ENCODE measurements around the gene DYNC1I2.

Gene DYNC1I2

GRCh38 chr2:171687287-171688128, at the start of gene DYNC1I2:
TSS of gene DYNC1I2 (plus strand) at chr2:171687469. CDS start at chr2:171690156, 2,687 bp downstream.
- peak; percentile 39 to 61 for DNase-seq (ENCODE audit: low read depth in 1 of 2, low spot score in 1 of 2)

DNA sequence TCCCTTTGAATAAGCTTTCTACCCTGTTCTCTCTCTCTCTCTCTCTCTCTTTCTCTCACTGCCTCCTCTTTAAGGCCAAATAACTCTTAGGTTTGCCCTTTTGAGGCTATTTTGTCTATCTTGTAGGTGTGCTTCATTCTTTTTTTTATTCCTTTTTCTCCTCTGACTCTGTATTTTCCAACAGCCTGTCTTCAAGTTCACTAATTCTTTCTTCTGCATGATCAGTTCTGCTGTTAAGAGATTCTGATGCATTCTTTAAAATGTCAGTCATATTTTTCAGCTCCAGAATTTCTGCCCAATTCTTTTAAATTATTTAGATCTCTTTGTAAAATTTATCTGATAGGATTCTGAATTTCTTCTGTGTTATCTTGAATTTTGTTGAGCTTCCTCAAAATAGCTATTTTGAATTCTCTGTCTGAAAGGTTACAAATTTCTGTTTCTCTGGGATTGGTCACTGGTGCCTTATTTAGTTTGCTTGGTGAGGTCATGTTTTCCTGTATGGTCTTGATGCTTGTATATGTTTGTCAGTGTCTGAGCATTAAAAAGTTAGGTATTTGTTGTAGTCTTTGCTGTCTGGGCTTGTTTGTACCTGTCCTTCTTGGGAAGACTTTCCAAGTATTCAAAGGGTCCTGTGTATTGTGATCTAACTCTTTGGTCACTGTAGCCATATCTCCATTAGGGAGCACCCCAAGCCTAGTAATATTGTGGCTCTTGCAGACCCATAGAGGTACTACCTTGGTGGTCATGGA, 35.4 kb upstream of the DYNC1I2 start:
- no peak for DNase-seq (ENCODE audit: low read depth in 1 of 2, low spot score in 1 of 2)

GRCh38 chr2:171652416-171652785, 34.9 kb upstream of the DYNC1I2 start:
- DNase-seq (ENCODE audit: low read depth in 1 of 2, low spot score in 1 of 2): no peak

DNA sequence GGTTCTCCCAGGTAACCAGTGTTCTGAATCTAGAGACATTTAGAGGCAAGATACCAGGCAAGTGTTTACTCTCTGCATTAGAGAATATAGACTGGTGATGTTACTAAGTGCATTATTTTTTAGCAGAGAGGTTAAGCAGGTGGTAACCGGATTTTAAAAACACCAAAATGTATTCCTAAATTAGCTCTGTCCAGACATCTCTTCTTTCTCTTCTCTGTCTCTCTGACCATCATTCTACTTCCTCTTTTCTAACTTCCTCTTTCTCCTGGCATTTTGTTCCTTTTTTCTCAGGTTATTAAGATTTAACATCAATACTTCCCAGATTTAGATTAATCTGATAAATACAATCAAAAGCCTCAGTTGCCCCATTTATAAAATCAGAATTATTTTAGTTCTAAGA, 31.7 kb upstream of the DYNC1I2 start:
- DNase-seq (ENCODE audit: low read depth in 1 of 2, low spot score in 1 of 2): no peak

GRCh38 chr2:171667041-171667440, 20.2 kb upstream of the DYNC1I2 start:
- no peak for DNase-seq (ENCODE audit: low read depth in 1 of 2, low spot score in 1 of 2)

DNA sequence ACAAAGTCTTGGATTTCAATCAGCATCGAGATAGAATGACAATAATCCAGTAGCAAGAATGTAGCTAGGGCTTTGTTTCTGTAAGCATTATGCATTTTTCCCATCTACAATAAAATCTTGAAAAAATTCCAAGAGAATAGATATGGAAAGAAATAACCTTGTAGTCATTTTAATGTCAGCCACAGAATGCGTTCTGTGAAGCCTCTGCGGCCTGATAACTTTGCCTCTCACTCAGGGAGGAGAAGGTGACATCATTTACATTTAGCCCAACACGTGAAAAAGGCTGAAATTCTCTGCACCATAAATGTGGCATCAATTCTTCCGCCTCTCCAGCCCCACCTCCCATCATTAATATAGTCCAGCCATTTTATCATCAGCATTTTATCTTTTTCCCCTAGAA, 19.1 kb upstream of the DYNC1I2 start:
- DNase-seq (ENCODE audit: low read depth in 1 of 2, low spot score in 1 of 2): no peak

DNA sequence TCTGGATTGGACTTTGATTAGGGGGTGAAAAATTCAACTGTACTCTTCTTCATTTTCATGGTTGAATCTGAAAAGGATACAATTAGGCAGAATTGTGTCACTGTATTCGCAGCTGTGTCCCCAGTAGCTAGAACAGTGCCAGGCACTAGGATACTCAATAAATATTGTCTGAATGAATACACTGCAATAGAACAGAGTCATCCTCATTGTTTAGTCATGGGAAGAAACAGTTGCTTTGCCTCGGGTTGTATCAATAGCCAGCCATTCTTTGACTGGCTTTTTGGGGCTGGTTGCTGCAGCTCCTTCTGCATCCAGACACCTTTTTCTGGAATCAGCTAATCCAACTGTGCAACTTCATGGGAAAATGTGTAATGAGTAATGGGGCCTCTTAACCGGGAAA, 18.1 kb upstream of the DYNC1I2 start:
- DNase-seq (ENCODE audit: low read depth in 1 of 2, low spot score in 1 of 2): no peak

- no peak for DNase-seq (ENCODE audit: low read depth in 1 of 2, low spot score in 1 of 2)
These were observed 16.6 kb upstream of the DYNC1I2 start for GRCh38 chr2:171670655-171671054.

GRCh38 chr2:171671867-171672266, 15.4 kb upstream of the DYNC1I2 start:
- DNase-seq (ENCODE audit: low read depth in 1 of 2, low spot score in 1 of 2): no peak

GRCh38 chr2:171673905-171674304, 13.4 kb upstream of the DYNC1I2 start:
- no peak for DNase-seq (ENCODE audit: low read depth in 1 of 2, low spot score in 1 of 2)

DNA sequence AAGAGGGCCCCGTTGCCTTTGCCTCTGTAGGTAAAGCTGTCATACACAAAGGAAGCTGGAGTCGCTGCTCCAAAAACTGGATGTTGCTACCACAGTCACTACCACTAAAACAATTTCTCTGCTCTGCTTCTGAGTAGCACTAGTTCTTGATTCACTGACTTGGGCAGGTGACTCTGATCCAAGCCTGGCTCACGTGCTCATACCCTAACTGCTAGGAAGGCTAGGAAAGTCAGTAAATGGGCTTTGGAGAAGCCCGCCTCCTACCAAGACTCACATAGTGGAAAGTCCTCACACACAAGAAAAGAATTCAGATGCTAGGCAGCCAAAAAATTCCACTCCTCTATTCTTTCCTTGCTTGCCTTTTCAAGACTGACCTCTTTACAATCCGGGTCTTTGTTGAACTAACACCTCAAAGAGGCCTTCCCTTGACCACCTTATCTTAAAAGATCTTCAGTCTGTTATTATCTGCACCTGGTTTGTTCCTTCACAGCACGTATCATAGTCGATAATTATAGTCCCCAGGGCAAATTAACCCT, 11.4 kb upstream of the DYNC1I2 start:
- no peak for DNase-seq (ENCODE audit: low read depth in 1 of 2, low spot score in 1 of 2)

- DNase-seq (ENCODE audit: low read depth in 1 of 2, low spot score in 1 of 2): no peak
These were observed 8.7 kb upstream of the DYNC1I2 start for GRCh38 chr2:171678619-171679018.

GRCh38 chr2:171688129-171688465, 828 bp downstream of the DYNC1I2 start:
- no peak for DNase-seq (ENCODE audit: low read depth in 1 of 2, low spot score in 1 of 2)

DNA sequence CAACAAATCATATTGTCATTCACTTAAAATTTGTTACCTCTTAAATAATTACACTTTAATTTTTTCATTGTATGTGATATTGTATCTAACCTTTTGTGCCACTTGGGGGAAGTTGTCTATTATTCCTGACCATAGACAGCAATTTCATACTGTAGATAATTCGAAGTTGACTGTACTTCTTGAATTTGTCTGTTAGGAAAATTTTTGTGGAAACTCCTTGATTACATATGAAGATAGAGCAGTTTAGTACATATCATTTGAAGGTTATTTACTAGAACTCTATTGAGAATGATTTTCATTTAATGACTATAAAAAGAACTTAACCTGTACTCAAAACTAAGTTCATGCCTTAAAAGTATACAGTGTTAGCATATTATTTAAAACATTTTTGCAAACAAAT, 5.1 kb downstream of the DYNC1I2 start:
- no peak for DNase-seq (ENCODE audit: low read depth in 1 of 2, low spot score in 1 of 2)

DNA sequence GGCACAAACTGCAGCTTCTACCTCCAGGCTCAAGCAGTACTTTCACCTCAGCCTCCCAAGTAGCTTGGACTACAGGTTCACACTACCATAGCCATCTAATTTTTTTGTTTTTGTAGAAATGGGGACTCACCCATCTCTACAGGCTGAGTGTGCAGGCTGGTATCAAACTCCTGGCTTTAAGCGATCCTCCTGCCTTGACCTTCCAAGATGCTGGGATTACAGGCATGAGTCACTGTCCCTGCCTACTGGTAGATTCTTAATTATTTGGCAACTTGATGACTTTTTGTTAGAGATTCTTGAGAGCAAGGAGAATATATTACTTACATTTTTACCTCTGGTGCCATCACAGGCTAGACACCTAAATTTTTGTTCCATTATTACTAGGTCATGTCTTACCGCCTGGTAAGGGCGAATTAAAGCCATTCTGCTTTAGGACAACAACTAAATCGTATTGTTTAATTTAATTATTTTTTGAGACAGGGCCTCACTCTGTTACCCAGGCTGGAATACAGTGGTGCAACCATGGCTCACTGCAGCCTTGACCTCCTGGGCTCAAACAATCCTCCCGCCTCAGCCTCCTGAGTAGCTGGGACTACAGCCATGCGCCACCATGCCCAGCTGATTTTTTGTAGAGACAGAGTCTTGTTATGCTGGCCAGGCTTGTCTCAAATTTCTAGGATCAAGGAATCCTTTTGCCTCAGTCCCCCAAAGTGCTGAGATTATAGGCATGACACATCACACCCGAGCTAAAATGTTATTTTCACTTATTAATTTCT, 15.7 kb downstream of the DYNC1I2 start:
- DNase-seq (ENCODE audit: low read depth in 1 of 2, low spot score in 1 of 2): no peak

- DNase-seq (ENCODE audit: low read depth in 1 of 2, low spot score in 1 of 2): no peak
These were observed 16.5 kb downstream of the DYNC1I2 start for GRCh38 chr2:171703574-171704347.

GRCh38 chr2:171706152-171706803, 19.0 kb downstream of the DYNC1I2 start:
- no peak for DNase-seq (ENCODE audit: low read depth in 1 of 2, low spot score in 1 of 2)

GRCh38 chr2:171707752-171708151, 20.5 kb downstream of the DYNC1I2 start:
- DNase-seq (ENCODE audit: low read depth in 1 of 2, low spot score in 1 of 2): no peak

DNA sequence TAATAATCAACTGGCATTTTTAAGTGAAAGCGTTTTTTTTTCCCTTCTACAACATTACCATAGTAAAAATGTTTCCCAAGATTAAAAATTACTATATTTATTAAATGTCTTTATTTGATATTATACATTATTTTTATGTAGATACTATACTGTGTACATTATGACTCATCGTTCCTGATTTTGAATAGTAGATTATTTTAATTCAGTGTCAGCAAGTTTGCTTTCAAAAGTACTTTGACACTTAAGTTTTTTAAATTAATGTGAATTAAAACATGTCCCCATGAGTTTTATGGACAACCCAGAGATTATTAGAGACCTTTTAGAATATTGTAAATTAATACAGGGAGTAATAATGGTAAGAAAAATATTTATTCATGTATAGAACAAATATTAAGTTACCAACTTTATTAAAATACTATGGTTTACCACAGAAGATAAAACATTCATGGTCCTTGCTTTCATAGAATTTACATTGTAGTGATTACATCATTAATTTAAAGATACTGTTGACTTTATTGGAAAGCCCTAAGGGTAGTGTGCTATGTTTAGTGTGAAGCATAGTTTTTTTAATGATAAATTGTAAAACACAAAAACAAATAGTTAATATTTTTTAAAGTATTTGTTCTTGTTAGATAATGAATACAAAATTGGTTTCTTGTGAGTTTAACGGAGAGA, 21.9 kb downstream of the DYNC1I2 start:
- DNase-seq (ENCODE audit: low read depth in 1 of 2, low spot score in 1 of 2): no peak

DNA sequence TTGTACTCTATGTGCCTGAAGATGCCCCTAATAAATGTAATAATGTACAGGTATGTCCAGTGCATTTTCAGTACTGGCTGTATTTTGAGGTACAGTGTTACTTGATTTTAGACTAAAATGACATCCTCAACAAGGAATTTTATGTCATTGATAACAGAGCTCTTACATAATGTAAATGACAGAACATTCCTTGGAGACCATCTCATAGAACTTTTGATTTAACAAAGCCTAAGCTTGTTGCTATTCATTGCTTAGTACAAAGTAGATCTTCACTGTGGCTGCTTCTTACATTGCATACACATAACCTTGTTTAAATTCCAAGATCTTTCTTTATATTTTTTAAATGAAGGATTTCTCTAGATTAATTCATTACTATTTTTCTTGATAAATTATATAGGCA, 24.1 kb downstream of the DYNC1I2 start:
- DNase-seq (ENCODE audit: low read depth in 1 of 2, low spot score in 1 of 2): no peak
